HG02610 (cell line): ENCODE data around the gene AQP1.

Experiments
- ATAC-seq: cut with Tn5 transposase; IDR thresholded peaks from one replicate; pipeline ENCODE4 v1.9.1; 2021; ENCODE audit warnings: mild to moderate bottlenecking, moderate library complexity; ENCODE audit not compliant: unreplicated experiment

AQP1 gene

GRCh38 chr7:30905078-30906012 lies 6.3 kb upstream of the AQP1 start:
- no peak for ATAC-seq

DNA sequence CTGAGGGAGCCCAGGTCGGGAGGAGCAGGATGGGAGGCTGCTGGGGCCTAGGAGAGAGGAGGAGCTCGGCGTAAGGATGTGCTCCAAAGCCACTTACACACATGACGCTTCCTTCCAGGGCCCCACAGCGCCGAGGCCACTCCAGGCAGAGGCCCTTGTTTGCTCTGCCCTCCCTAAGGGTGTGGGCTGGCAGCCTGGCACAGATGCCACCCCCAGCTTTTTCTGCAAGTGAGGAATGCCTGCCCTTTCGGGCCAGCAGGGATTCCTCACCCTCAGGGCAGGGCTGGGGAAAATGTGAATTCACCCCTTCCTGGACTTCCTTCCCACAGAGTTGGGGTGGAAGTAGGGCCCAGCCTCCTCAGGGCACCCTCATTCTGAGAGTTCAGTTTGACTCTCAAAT lies 5.6 kb upstream of the AQP1 start:
- no peak for ATAC-seq

DNA sequence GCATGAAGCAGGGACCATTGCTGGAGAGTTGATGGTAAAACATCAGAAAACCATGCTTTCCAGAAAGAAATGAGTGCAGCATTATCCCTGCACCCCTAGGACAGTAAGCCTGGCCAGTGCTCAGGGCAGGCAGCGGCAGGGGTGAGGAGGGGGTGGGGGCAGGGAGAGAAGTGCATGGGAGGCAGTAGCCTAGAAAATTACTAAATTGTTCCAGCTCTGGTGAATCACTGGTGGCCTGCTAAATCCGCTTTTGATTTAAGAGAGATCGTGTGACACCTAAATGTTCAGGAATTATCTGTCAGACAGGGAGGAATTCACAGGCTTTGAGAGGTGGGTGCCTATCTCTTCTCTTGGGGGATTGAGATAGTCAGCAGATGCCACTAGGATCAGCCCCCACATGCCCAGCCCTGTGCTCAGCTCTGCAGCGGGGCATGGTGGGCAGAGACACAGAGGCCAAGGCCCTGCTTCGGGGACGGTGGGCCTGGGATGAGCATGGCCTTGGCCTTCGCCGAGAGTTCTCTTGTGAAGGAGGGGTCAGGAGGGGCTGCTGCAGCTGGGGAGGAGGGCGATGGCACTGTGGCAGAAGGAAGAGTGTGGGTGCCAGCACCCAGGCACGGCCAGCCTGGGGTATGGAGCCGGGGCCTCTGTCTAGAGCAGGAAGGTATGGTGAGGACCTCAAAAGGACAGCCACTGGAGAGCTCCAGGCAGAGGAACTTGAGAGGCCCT lies 5.0 kb upstream of the AQP1 start:
- ATAC-seq: no peak

DNA sequence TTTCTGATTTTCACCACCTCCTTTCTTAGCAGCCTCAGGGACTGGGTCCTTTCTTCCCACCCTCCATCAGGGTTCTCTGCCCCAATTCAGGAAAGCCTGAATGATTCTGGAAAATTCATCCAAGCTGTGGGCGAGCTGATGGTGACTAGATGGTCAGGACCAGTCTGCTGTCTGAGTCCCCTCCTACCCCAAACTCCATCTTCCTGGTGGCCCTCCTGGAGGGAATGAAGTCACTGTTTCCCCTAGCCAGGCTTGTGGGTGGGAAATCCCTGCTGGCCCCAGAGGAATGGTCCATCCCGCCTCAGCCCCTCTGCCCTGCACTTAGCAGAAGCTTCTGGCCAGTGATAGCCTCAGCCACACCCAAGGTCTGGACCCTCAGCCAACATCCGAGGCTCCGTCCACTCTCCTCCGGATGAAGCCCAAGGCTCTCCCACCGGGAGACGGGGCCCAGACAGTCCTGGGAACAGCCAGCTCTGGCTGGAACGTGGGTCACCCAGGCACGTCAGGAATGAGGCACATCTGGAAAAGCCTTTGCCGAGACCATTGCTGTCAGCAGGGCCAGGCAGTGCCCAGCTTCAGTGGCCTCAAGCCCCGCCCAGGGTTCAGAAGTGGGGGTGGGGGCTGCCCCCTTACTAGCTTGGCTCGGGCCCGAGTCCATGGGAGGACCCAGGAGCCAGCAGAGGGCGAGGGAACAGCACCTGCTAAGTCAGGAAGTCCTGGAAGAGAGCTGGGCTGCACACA lies 4.0 kb upstream of the AQP1 start:
- ATAC-seq: no peak

DNA sequence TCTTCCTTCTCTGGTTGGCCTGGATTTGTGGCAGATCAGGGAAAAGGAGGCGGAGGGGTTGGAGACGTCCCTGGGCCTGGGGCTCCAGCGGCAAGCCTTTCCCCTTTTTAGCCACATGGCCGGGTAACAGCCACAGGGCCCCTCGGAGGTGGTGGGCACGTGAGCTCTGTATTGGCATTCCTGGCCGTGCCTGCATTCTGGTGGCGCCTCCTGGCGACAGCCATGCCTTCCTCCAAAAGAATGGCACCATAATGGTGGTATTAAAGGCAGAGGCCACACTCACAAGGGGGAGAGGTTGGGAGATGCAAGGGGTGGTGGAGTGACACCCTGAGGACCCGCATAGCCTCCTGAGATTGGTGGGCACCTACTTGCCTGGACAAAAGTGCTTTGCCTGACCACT lies 3.0 kb upstream of the AQP1 start:
- ATAC-seq: no peak

- no peak for ATAC-seq
Observed at GRCh38 chr7:30909431-30909830, 2.2 kb upstream of the AQP1 start.

DNA sequence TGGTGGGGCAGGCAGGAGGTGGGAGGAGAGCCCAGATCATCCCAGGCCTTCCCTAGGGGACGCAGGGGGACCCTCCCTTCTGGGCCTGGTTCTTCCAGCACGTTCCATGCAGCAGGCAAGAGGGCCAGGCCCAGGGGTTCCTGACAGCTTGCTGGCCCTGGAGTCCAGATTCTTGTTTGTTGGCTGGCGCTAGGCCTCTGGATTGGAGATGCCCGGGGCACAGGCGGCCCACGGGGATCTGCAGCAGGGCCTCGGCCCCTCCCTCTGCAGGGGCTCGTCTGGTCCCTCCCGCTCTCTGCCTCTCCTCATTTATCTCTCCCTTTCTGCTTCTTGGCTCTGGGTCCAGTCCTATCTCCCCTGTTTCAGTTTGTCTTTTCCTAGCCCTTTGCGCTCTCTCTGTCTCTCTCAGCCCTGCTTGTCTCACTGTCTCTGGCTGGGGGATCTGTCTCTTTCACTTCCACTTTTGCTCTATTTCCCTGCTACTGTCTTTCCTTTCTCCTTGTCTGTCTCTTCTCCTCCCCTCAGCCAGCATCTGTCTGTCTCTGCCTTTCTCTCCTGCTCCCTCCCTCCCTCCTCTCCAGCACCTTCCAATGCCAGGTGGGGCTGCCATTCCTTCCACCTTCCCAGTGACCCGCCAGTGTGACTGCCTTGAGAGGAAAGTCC lies 1.1 kb upstream of the AQP1 start:
- ATAC-seq: no peak

DNA sequence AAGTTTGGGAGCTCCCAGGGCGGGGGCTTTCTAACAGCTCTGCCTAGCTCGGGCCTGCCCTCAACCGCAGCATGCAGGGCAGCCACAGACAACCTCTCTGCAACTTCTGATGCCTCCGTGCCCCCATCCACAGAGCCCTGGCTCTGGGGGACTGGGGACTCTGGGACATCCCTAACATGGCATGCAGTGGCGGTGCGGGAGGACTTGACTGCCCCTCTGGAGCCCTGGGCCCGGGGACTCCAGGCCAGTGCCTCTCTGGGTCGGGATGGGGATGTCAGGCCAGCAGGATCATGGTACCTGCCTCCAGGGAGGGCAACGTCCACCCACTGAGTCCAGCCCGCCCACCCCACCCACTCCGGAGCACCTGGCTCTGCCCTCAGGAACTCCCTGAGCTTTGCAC lies 520 bp upstream of the AQP1 start:
- no peak for ATAC-seq

GRCh38 chr7:30912021-30912730 lies 523 bp downstream of the AQP1 start:
- ATAC-seq: no peak

GRCh38 chr7:30912731-30912985 lies 1.0 kb downstream of the AQP1 start:
- no peak for ATAC-seq

- ATAC-seq: no peak
Observed at GRCh38 chr7:30912986-30913811, 1.5 kb downstream of the AQP1 start.

- ATAC-seq: no peak
Observed at GRCh38 chr7:30913821-30914515, 2.3 kb downstream of the AQP1 start.

GRCh38 chr7:30914596-30914995 lies 2.9 kb downstream of the AQP1 start:
- ATAC-seq: no peak

GRCh38 chr7:30915005-30915601 lies 3.5 kb downstream of the AQP1 start:
- no peak for ATAC-seq

GRCh38 chr7:30915751-30916150 lies 4.1 kb downstream of the AQP1 start:
- ATAC-seq: no peak

- no peak for ATAC-seq
Observed at GRCh38 chr7:30916255-30916654, 4.6 kb downstream of the AQP1 start.

DNA sequence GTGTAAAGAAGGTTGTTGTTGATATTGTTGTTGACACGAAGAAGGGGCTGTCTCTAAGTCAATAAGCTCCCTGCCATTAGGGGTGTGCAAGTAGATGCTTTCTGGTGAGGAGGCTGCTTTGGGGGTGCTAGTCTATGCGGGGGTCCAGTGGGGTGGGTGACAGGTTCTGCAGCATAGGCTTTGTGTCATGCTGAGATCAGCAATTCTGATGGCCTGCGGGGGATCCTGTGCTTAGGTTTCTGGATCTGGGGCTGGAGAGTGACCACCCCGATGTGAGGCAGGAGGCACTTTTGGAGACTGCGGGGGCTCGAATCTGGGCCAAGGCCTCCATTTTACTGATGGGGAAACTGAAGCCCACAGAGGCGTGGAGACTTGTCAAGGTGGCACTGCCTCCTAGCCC lies 5.1 kb downstream of the AQP1 start:
- no peak for ATAC-seq

- no peak for ATAC-seq
Observed at GRCh38 chr7:30917216-30917893, 5.7 kb downstream of the AQP1 start.
